Skeletal muscle tissue (tissue), 4 donors: ENCODE results near the gene DDX31. TPM values are rescaled to one million over a fixed set of nuclear protein-coding genes. Genes with fewer than 3 reads are reported as not detected.

Experiments used
- H3K27ac ChIP-seq: one replicate; pipeline ENCODE4 v1.7.0; 2013; ENCODE audit warnings: mild to moderate bottlenecking, low read depth, low read length, inconsistent platforms
- H3K27me3 ChIP-seq, 3 donors: one replicate each; pipeline ENCODE4 v1.7.0; 2013; ENCODE audit warnings: low read length in 3 of 3; ENCODE audit not compliant: control insufficient read depth in 3 of 3, insufficient read depth in 3 of 3
- H3K36me3 ChIP-seq, 3 donors: one replicate each; pipeline ENCODE4 v1.7.0; 2013; ENCODE audit warnings: low read length in 3 of 3; ENCODE audit not compliant: control insufficient read depth in 3 of 3, insufficient read depth in 3 of 3
- H3K4me1 ChIP-seq, 3 donors: one replicate each; pipeline ENCODE4 v1.7.0; 2013; ENCODE audit warnings: low read length in 3 of 3, mild to moderate bottlenecking in 3 of 3; ENCODE audit not compliant: control insufficient read depth in 3 of 3, insufficient read depth in 3 of 3
- H3K4me3 ChIP-seq, 3 donors: one replicate each; pipeline ENCODE4 v1.7.0; 2013; ENCODE audit warnings: low read length in 3 of 3
- H3K9ac ChIP-seq, 3 donors: one replicate each; pipeline ENCODE4 v1.7.0; 2013; ENCODE audit warnings: low read length in 3 of 3, mild to moderate bottlenecking in 3 of 3, moderate library complexity in 2 of 3, low read depth in 1 of 3
- H3K9me3 ChIP-seq, 3 donors: one replicate each; pipeline ENCODE4 v1.7.0; 2013; ENCODE audit warnings: low read length in 3 of 3; ENCODE audit not compliant: control insufficient read depth in 3 of 3
- total RNA-seq: library from RNA; depleted of rRNA; stranded (reverse); fragments of >200 nt; gene quantifications from one replicate; pipeline ENCODE4 v1.2.3, GENCODE V29; 2014
- donor health status: Osteomylitis.

DDX31 gene
- total RNA-seq, 1 donor from 2014 or later = 6.3 TPM

DNA sequence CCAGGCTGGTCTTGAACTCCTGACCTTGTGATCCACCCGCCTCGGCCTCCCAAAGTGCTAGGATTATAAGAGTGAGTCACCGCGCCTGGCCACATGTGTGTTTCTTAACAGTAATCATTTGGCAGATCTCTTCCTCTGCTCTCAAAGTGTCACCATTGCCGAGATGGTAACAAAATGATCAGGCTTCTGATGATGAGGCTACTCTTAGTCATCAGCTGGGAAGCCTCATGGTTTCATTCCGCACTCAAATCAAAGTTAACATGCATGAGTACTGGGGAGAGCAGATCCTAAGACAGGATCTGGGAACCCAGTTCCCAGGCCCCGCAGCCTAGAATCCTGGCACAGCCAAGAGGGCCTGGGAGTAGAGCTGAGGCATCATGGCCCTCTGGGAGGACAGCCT lies 60.0 kb downstream of the DDX31 start:
- H3K36me3 ChIP-seq = peaks cover 45 to 55% (median 50%) of the 10 kb centered on the region in 3 donors
- no peak overlapping the region for H3K9ac ChIP-seq
- no peak overlapping the region for H3K27ac ChIP-seq
- no peaks in the 10 kb centered on the region for H3K4me1 ChIP-seq
- no peaks in the 10 kb centered on the region for H3K27me3 ChIP-seq
- H3K9me3 ChIP-seq = no peaks in the 10 kb centered on the region
- H3K4me3 ChIP-seq = no peak overlapping the region

DNA sequence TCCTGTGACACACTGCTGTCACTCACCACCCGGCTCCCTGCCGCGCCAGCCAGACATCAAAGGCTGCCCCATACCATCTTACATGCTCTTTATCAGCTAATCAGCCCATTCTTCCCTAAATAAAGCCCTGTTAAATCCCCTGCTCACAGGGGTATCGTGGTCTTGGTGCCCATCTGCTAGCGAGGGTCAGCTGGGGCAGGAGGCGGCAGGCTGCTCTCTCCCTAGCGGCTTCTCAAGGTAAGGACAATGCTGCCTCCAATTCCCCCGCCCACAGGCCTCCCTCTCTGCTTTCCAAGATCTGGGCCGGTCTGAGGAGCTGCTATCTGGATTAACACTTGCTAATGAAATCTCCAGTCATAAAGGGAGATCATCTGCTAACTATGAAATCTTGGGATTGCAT lies 60.6 kb downstream of the DDX31 start:
- H3K9me3 ChIP-seq = no peaks in the 10 kb centered on the region
- H3K27ac ChIP-seq = no peak overlapping the region
- H3K9ac ChIP-seq = no peak overlapping the region
- H3K36me3 ChIP-seq = peaks cover 42 to 55% (median 46%) of the 10 kb centered on the region in 3 donors
- no peak overlapping the region for H3K4me3 ChIP-seq
- no peaks in the 10 kb centered on the region for H3K4me1 ChIP-seq
- no peaks in the 10 kb centered on the region for H3K27me3 ChIP-seq

DNA sequence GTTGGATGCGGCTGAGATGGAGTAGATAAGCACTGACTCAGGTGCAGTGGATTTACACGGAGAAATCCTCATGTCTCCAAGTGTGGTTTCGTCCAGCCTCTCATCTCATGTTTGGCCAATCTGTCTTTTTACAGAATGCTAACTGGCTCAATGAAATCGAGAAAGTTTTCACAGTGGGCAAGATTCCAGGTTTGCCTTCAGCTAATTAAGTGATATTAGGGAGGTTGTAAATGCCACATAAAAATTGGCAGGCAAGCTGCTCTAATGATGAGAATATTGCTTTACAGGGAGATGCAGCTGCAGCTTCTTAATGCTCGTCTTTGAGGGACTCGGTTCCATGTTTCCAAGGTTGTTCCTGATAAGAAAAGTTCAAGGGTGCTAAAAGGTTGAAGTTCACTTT lies 63.7 kb downstream of the DDX31 start:
- Histone ChIP-seq H3K4me3 (no peak overlapping the region), H3K27me3 (no peaks in the 10 kb centered on the region), H3K27ac (no peak overlapping the region), H3K9ac (no peak overlapping the region), H3K36me3 (peaks cover 33 to 57% (median 47%) of the 10 kb centered on the region in 3 donors), H3K9me3 (no peaks in the 10 kb centered on the region), H3K4me1 (no peaks in the 10 kb centered on the region)

DNA sequence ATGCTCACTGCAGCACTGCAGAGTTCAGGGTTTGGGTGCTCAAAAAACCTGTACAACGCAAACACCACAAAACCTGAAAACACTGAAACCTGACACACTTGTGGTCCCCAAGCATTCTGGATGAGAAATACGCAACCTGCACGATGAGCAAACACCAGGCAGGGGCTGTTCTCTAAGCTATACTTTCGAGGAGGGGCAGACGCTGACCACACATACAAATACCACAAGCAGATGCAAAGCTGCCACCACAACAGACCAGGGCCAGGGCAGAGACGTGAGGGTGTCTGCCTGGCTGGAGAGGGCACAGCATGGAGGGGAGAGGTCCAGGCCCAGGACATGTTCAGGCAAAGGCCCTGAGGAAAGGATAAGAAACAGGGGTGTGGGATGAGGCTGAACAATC lies 64.4 kb downstream of the DDX31 start:
- no peak overlapping the region for H3K9ac ChIP-seq
- H3K36me3 ChIP-seq = peaks cover 33 to 55% (median 43%) of the 10 kb centered on the region in 3 donors

DNA sequence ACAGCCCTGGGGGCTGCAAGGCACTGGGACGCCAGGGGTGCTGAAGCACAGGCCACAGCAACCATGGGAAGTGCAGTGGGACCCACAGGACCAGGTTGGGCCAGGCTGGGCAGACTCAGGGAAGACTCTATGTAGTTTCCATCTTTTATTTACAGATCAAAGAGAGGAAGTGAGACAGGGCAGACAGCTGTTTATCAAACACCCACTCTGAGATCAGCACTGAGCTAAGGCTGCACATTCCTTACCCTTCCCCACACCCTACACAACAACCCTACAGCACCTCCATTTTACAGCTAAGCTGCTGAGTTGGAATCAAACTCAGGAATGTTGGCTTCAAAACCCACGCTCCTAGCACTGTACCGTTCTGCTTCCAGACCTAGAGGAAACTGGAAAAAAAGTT lies 67.6 kb downstream of the DDX31 start:
- Histone ChIP-seq H3K27me3 (peaks cover 0 to 2% (median 0%) of the 10 kb centered on the region in 3 donors), H3K9ac (no peak overlapping the region), H3K27ac (no peak overlapping the region), H3K36me3 (peaks cover 26 to 37% (median 34%) of the 10 kb centered on the region in 3 donors), H3K4me1 (no peaks in the 10 kb centered on the region), H3K9me3 (no peaks in the 10 kb centered on the region), H3K4me3 (no peak overlapping the region)

More for the DNA sequence above, 64.4 kb downstream of the DDX31 start:
- Histone ChIP-seq H3K4me1 (no peaks in the 10 kb centered on the region), H3K4me3 (no peak overlapping the region), H3K27me3 (no peaks in the 10 kb centered on the region), H3K9me3 (no peaks in the 10 kb centered on the region), H3K27ac (no peak overlapping the region)

DNA sequence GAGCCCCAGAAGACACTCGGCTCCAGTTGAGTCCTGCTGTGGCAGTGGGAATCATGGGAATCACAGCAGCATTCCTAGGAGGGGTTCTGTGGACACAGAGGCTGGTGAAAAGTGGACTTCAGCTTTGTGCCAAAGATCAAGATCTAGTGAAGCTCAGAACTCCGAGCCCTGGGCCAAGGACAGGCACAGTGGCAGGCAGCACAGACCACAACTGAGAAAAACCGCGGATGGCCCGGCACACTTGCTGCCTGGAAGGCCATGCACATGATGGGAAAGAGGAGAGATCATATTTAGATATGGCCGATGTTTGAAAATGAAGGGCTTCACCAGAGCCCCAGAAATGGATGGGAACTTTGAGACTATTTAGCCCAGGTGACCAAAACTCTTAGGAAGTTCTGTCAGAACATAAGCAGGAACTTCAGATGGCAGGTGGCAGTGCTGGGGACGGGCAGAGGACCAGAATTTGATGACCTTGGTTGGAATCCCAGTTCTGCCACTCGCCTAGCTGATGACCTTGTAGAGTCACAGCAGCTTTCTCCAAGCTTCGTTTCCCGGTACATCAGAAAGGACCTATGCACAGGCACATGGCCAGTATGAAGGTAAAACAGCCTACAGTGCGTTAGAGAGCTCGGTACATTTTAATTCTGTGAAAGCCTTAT lies 69.3 kb downstream of the DDX31 start:
- H3K36me3 ChIP-seq = peaks cover 23 to 31% (median 30%) of the 10 kb centered on the region in 3 donors
- no peak overlapping the region for H3K4me3 ChIP-seq
- no peaks in the 10 kb centered on the region for H3K4me1 ChIP-seq
- no peaks in the 10 kb centered on the region for H3K9me3 ChIP-seq
- H3K27ac ChIP-seq = no peak overlapping the region
- no peak overlapping the region for H3K9ac ChIP-seq
- peaks cover 0 to 2% (median 0%) of the 10 kb centered on the region in 3 donors for H3K27me3 ChIP-seq

DNA sequence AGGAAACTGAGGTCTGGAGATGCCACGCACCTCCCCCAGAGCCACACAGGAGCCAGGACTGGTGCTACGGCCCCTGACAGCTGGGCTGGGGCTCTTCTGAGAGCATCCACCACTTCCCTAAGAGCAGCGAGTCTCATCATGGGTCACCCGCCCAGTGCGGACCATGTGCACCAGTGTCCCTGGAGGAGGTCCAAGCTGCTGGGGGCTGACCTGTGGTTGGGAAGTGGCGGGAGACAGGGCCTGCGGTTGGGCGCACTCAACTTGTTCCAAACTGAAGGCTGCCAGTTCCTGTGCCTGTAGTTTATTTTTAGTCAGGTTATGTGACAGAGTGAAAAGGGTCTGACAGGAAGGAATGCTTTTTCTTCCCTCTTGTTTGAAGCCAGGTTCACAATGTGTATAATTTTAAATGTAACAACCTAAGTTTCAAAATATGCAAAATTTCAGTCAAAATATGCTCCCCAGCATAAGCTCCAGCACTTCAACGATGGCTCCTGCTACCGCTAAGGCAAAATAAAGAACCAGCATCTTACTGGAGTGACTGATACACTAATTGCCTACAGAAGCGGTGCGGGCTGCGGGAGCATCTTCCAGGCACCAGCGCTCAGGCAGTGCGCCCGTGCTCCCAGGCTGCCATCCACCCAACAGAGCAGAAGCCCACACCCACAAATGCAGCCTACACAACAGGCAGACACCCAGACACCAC lies 72.6 kb downstream of the DDX31 start:
- no peaks in the 10 kb centered on the region for H3K9me3 ChIP-seq
- H3K27me3 ChIP-seq = peaks cover 4 to 15% (median 7%) of the 10 kb centered on the region in 3 donors
- no peaks in the 10 kb centered on the region for H3K4me1 ChIP-seq
- H3K27ac ChIP-seq = no peak overlapping the region
- H3K9ac ChIP-seq = no peak overlapping the region
- peaks cover 13 to 33% (median 31%) of the 10 kb centered on the region in 3 donors for H3K36me3 ChIP-seq
- H3K4me3 ChIP-seq = no peak overlapping the region

DNA sequence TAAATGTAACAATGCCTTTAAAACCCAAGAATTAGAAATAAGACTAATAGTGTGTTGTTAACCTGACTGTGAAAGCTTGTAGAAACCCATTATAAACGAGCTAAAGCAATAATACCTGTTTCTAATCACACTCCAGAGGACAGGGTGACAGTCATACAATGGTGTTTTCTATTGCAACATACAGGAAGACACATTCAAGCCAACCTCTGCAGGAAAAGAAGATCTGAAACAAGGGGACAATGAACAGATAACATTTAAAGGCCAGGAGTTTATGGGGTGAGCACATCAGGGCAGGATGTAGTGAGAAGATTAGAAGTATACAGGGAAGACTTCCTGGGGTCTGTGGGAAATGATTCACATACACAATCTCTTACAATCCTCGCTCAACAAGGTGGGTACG lies 73.6 kb downstream of the DDX31 start:
- Histone ChIP-seq H3K9ac (no peak overlapping the region), H3K36me3 (peaks cover 9 to 31% (median 26%) of the 10 kb centered on the region in 3 donors), H3K4me1 (no peaks in the 10 kb centered on the region)

DNA sequence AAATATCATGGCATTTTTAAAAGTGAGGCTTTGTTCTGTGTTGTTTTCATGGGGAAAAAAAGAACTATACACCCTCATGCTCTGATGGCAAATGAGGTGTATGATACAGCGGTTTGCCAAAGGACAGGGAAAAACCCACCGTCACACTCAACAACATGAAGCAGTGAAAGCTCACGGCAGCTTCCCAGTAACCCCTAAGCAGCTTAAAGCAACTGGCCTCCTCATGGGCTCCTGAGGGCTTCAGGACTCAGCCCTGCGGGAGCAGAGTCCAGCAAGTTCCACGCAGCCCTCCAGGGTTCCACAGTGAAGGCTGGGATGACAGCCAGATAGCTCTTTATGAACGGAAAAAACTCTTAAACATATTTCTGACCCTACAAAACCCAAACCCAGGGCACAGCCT lies 74.5 kb downstream of the DDX31 start:
- peaks cover 5 to 24% (median 22%) of the 10 kb centered on the region in 3 donors for H3K36me3 ChIP-seq

More for the DNA sequence above, 73.6 kb downstream of the DDX31 start:
- Histone ChIP-seq H3K4me3 (no peak overlapping the region), H3K9me3 (no peaks in the 10 kb centered on the region), H3K27ac (no peak overlapping the region), H3K27me3 (peaks cover 15 to 25% (median 18%) of the 10 kb centered on the region in 3 donors)

DNA sequence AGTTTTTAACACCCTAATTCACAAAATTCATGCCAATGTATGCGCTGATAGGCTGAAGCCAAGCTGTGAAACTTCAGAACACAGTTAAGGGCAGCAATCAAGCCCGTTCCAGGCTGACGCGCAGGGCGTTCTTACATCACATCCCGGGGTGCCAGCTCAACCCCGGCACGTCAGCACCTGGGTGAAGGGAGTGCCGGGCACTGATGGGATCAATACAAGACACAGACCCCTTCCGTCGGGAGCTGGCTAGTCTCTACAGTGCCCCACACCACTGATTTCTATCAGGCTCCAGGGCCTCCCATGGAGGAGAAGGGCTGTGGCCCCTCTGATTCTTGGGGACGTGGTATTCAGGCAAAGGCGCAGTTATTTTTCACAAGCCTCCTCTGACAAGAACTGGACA lies 75.4 kb downstream of the DDX31 start:
- Histone ChIP-seq H3K4me3 (no peak overlapping the region), H3K4me1 (no peaks in the 10 kb centered on the region), H3K9me3 (no peaks in the 10 kb centered on the region), H3K9ac (no peak overlapping the region), H3K36me3 (peaks cover 0 to 22% (median 16%) of the 10 kb centered on the region in 3 donors), H3K27ac (no peak overlapping the region), H3K27me3 (peaks cover 21 to 35% (median 34%) of the 10 kb centered on the region in 3 donors)

More for the DNA sequence above, 74.5 kb downstream of the DDX31 start:
- H3K27ac ChIP-seq = no peak overlapping the region
- H3K9ac ChIP-seq = no peak overlapping the region
- H3K4me1 ChIP-seq = no peaks in the 10 kb centered on the region
- peaks cover 21 to 32% (median 26%) of the 10 kb centered on the region in 3 donors for H3K27me3 ChIP-seq
- no peak overlapping the region for H3K4me3 ChIP-seq
- H3K9me3 ChIP-seq = no peaks in the 10 kb centered on the region
